Measurements from ENCODE around the gene SLC37A2.

- TF ChIP-seq EZH2phosphoT487 (IDR thresholded peaks at IDR 0.05; ENCODE audit: borderline replicate concordance, low read length), result no peak
- TF ChIP-seq, protein P1, sequence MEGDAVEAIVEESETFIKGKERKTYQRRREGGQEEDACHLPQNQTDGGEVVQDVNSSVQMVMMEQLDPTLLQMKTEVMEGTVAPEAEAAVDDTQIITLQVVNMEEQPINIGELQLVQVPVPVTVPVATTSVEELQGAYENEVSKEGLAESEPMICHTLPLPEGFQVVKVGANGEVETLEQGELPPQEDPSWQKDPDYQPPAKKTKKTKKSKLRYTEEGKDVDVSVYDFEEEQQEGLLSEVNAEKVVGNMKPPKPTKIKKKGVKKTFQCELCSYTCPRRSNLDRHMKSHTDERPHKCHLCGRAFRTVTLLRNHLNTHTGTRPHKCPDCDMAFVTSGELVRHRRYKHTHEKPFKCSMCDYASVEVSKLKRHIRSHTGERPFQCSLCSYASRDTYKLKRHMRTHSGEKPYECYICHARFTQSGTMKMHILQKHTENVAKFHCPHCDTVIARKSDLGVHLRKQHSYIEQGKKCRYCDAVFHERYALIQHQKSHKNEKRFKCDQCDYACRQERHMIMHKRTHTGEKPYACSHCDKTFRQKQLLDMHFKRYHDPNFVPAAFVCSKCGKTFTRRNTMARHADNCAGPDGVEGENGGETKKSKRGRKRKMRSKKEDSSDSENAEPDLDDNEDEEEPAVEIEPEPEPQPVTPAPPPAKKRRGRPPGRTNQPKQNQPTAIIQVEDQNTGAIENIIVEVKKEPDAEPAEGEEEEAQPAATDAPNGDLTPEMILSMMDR (IDR thresholded peaks at IDR 0.05; ENCODE audit: low read depth, low read length, poor library complexity, severe bottlenecking), result no peak
These were observed 13.8 kb upstream of the SLC37A2 start for GRCh38 chr11:125049164-125049792.
